Neural progenitor cell (in vitro differentiated cells): ENCODE measurements around the gene SNX8. TPM values are rescaled to one million over a fixed set of nuclear protein-coding genes. Genes with fewer than 3 reads are reported as not detected.
"Not testable (repeated sequence)": the region's sequence is repeated elsewhere in the genome, so short reads cannot be mapped to it uniquely, and the experiment has no call there.

Source experiments
- DNase-seq: peaks from one replicate; pipeline ENCODE4 v3.0.0-alpha.2; 2016; ENCODE audit warnings: low spot score
- H2AFZ ChIP-seq: fragments of 200-600 bp; sonication (generic); replicated peaks from 2 replicates; pipeline ENCODE4 v1.6.1; 2016; ENCODE audit warnings: antibody characterized with exemption
- H3F3A ChIP-seq: fragments of 200-600 bp; sonication (generic); 2 replicates; pipeline ENCODE4 v1.6.1; 2016; ENCODE audit warnings: antibody characterized with exemption, low read depth
- H3K27ac ChIP-seq: fragments of 200-600 bp; sonication (generic); 2 replicates; pipeline ENCODE4 v1.5.1; 2016; ENCODE audit warnings: mild to moderate bottlenecking
- H3K27me3 ChIP-seq: fragments of 200-600 bp; sonication (generic); 2 replicates; pipeline ENCODE4 v1.6.1; 2016; ENCODE audit warnings: mild to moderate bottlenecking, moderate library complexity
- H3K36me3 ChIP-seq: fragments of 200-600 bp; sonication (generic); 2 replicates; pipeline ENCODE4 v1.5.1; 2016
- H3K4me1 ChIP-seq: fragments of 200-600 bp; sonication (generic); 2 replicates; pipeline ENCODE4 v1.6.1; 2016; ENCODE audit warnings: mixed run types
- H3K4me2 ChIP-seq: fragments of 200-600 bp; sonication (generic); 2 replicates; pipeline ENCODE4 v1.6.1; 2016
- H3K4me3 ChIP-seq: fragments of 200-600 bp; sonication (generic); 2 replicates; pipeline ENCODE4 v1.5.1; 2016
- H3K79me2 ChIP-seq: fragments of 200-600 bp; sonication (generic); 2 replicates; pipeline ENCODE4 v1.6.1; 2016; ENCODE audit warnings: low read depth
- H3K9ac ChIP-seq: fragments of 200-600 bp; sonication (generic); 2 replicates; pipeline ENCODE4 v1.6.1; 2016
- H3K9me3 ChIP-seq: fragments of 200-600 bp; sonication (generic); 2 replicates; pipeline ENCODE4 v1.5.1; 2016; ENCODE audit warnings: low read depth
- H4K20me1 ChIP-seq: fragments of 200-600 bp; sonication (generic); 2 replicates; pipeline ENCODE4 v1.6.1; 2016; ENCODE audit warnings: low read depth
- H3K27ac Mint-ChIP-seq: 3 replicates; pipeline ENCODE4 v1.8.0; 2021; ENCODE audit warnings: mixed read lengths
- H3K27me3 Mint-ChIP-seq: 2 replicates; pipeline ENCODE4 v1.8.0; 2022; ENCODE audit warnings: low read depth, mild to moderate bottlenecking, inconsistent platforms, moderate library complexity, mixed read lengths; ENCODE audit not compliant: insufficient read depth
- H3K36me3 Mint-ChIP-seq: 3 replicates; pipeline ENCODE4 v1.8.0; 2021; ENCODE audit warnings: mixed read lengths
- H3K4me1 Mint-ChIP-seq: 3 replicates; pipeline ENCODE4 v1.8.0; 2021; ENCODE audit warnings: mixed read lengths
- H3K4me3 Mint-ChIP-seq: 3 replicates; pipeline ENCODE4 v1.8.0; 2021; ENCODE audit warnings: mild to moderate bottlenecking, moderate library complexity, mixed read lengths
- H3K9me3 Mint-ChIP-seq: 3 replicates; pipeline ENCODE4 v1.8.0; 2020; ENCODE audit warnings: mixed read lengths
- EZH2 ChIP-seq: fragments of 200-600 bp; sonication (generic); IDR thresholded peaks from 2 replicates; pipeline ENCODE4 v1.6.1; 2017; ENCODE audit warnings: antibody characterized with exemption, mild to moderate bottlenecking, moderate library complexity
- EZH2phosphoT487 ChIP-seq: fragments of 200-600 bp; sonication (generic); IDR thresholded peaks from 2 replicates; pipeline ENCODE4 v1.6.1; 2017; ENCODE audit warnings: antibody characterized with exemption
- total RNA-seq: library from RNA; depleted of rRNA; stranded (reverse); fragments of >200 nt; gene quantifications from 2 replicates; pipeline ENCODE4 v1.2.3, GENCODE V29; 2015; ENCODE audit warnings: low replicate concordance
- TF ChIP-seq, protein P1 (sequence below): fragments of 200-600 bp; sonication (generic); IDR thresholded peaks from 2 replicates; pipeline ENCODE4 v1.5.1; 2017; ENCODE audit warnings: antibody characterized with exemption, mild to moderate bottlenecking

Gene SNX8
- total RNA-seq, 1 donor from 2014 or later: 3.6 TPM

DNA sequence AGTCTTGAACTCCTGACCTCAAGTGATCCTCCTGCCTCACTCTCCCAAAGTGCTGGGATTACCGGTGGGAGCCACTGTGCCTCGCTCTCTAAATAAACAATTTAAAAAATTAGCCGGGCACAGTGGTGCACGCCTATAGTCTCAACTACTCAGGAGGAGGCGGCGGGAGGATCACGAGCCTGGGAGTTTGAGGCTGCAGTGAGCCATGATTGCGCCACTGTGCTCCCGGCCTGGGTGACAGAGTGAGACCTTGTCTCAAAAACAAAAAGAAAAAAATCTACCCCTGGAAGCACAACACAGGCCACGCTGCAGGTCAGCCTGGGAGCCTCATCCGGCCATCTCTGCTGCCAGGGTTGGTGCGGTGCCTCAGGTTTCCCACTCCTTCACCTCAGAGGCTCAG is 36.6 kb upstream of the SNX8 start:
- Histone ChIP-seq H3K4me1 (peaks cover 9% of the 10 kb centered on the region), H3K27me3 (no peaks in the 10 kb centered on the region), H3K27ac (no peak overlapping the region), H3K9me3 (no peaks in the 10 kb centered on the region), H2AFZ (no peak overlapping the region), H3K4me3 (no peak overlapping the region), H3K4me2 (no peak overlapping the region), H3K36me3 (no peaks in the 10 kb centered on the region), H3K79me2 (peaks cover 63% of the 10 kb centered on the region), H4K20me1 (peaks cover 9% of the 10 kb centered on the region), H3F3A (no peaks in the 10 kb centered on the region), H3K9ac (no peak overlapping the region)
- Mint-ChIP-seq H3K4me1 (peaks cover 7% of the 10 kb centered on the region), H3K27ac (no peak overlapping the region), H3K27me3 (peaks cover 18% of the 10 kb centered on the region), H3K36me3 (no peaks in the 10 kb centered on the region), H3K9me3 (no peaks in the 10 kb centered on the region), H3K4me3 (no peak overlapping the region)
- no peak for DNase-seq
- TF ChIP-seq EZH2: no peak
- no peak for TF ChIP-seq EZH2phosphoT487
- TF ChIP-seq, protein P1, sequence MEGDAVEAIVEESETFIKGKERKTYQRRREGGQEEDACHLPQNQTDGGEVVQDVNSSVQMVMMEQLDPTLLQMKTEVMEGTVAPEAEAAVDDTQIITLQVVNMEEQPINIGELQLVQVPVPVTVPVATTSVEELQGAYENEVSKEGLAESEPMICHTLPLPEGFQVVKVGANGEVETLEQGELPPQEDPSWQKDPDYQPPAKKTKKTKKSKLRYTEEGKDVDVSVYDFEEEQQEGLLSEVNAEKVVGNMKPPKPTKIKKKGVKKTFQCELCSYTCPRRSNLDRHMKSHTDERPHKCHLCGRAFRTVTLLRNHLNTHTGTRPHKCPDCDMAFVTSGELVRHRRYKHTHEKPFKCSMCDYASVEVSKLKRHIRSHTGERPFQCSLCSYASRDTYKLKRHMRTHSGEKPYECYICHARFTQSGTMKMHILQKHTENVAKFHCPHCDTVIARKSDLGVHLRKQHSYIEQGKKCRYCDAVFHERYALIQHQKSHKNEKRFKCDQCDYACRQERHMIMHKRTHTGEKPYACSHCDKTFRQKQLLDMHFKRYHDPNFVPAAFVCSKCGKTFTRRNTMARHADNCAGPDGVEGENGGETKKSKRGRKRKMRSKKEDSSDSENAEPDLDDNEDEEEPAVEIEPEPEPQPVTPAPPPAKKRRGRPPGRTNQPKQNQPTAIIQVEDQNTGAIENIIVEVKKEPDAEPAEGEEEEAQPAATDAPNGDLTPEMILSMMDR: no peak

DNA sequence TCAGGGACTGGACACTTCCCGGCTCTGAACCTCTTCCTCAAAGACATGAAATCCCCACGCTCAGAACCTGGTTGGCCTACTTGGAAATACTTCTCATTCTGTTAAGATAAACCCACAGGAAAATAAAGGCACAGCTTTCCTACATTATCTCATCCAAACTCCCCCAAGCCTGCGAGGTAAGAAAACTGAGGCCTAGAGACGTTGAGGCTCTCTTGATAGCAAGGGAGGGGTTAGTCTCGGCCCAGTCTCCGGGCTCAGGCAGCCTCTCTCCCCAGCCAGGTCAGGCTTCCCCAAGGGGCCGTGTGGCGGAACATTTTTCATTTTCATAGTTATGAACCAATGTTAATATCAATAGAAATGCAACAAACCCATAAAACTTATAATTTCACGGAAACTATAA is 35.8 kb upstream of the SNX8 start:
- no peak for DNase-seq
- H3K4me2 ChIP-seq: no peak overlapping the region
- Mint-ChIP-seq H3K4me3 (no peak overlapping the region), H3K27me3 (peaks cover 14% of the 10 kb centered on the region), H3K9me3 (no peaks in the 10 kb centered on the region), H3K4me1 (peaks cover 3% of the 10 kb centered on the region), H3K36me3 (no peaks in the 10 kb centered on the region), H3K27ac (peak overlapping the region; percentile 67)
- H3K27me3 ChIP-seq: no peaks in the 10 kb centered on the region
- no peak overlapping the region for H3K27ac ChIP-seq
- H3F3A ChIP-seq: no peaks in the 10 kb centered on the region
- H2AFZ ChIP-seq: no peak overlapping the region
- H3K9me3 ChIP-seq: no peaks in the 10 kb centered on the region
- H3K4me1 ChIP-seq: peaks cover 7% of the 10 kb centered on the region
- no peak overlapping the region for H3K9ac ChIP-seq
- peaks cover 1% of the 10 kb centered on the region for H4K20me1 ChIP-seq
- H3K4me3 ChIP-seq: no peak overlapping the region
- no peak for TF ChIP-seq EZH2
- TF ChIP-seq EZH2phosphoT487: no peak
- TF ChIP-seq, protein P1: no peak
- peaks cover 55% of the 10 kb centered on the region for H3K79me2 ChIP-seq
- H3K36me3 ChIP-seq: no peaks in the 10 kb centered on the region

DNA sequence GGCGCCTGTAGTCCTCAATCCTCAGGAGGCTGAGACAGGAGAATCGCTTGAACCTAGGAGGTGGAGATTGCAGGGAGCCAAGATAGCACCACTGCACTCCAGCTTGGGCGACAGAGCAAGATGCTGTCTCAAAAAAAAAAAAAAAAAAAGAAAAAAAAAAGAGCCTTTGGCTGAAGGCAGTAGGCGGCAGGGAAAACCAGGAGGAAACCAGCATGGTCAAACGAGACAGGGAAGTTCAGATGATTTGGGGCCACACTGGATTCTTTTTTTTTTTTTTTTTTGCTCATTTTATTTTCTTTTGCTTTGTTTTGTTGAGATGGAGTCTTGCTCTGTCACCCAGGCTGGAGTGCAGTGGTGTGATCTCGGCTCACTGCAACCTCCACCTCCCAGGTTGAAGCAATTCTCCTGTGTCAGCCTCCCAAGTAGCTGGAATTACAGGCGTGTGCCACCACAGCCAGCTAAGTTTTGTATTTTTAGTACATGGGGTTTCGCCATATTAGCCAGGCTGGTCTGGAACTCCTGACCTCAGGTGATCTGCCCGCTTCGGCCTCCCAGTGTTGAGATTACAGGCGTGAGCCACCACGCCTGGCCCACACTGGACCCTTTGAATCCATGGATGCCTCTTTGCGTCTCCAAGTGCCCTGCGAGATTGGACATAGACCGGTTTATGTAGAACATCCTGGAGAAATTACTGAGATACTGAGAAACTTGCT is 33.3 kb upstream of the SNX8 start:
- H3K9ac ChIP-seq, H3K27me3 Mint-ChIP-seq, H3K36me3 ChIP-seq, H2AFZ ChIP-seq, H3K9me3 ChIP-seq, H3K4me3 ChIP-seq, H3K9me3 Mint-ChIP-seq, H3K4me1 ChIP-seq, H3K27ac Mint-ChIP-seq, H3K27me3 ChIP-seq, H3K4me3 Mint-ChIP-seq, H3K36me3 Mint-ChIP-seq, H4K20me1 ChIP-seq, H3K4me2 ChIP-seq, DNase-seq, H3K4me1 Mint-ChIP-seq, H3K27ac ChIP-seq, H3F3A ChIP-seq: not testable (repeated sequence)
- peaks cover 37% of the 10 kb centered on the region for H3K79me2 ChIP-seq

DNA sequence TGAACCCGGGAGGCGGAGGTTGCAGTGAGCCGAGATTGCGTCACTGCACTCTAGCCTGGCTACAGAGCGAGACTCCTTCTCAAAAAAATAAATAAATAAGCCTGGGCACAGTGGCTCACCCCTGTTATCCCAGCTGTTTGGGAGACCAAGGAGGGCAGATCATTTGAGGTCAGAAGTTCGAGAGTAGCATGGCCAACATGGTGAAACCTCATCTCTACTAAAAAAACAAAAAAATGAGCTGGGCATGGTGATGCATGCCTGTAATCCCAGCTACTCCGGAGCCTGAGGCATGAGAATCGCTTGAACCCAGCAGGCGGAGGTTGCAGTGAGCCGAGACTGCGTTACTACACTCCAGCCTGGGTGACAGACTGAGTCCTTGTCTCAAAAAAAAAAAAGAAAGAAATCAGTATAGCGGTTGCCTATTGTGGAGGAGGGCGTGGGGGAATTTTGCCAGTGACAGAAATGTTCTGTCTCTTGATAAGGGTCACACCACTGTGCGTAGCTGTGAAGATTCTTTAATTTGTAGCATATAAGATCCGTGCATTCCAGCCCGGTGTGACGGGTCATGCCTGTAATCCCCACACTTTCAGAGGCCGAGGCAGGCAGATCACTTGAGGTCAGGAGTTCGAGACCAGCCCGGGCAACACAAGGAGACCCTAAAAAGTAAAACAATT is 22.5 kb upstream of the SNX8 start:
- no peak for DNase-seq

DNA sequence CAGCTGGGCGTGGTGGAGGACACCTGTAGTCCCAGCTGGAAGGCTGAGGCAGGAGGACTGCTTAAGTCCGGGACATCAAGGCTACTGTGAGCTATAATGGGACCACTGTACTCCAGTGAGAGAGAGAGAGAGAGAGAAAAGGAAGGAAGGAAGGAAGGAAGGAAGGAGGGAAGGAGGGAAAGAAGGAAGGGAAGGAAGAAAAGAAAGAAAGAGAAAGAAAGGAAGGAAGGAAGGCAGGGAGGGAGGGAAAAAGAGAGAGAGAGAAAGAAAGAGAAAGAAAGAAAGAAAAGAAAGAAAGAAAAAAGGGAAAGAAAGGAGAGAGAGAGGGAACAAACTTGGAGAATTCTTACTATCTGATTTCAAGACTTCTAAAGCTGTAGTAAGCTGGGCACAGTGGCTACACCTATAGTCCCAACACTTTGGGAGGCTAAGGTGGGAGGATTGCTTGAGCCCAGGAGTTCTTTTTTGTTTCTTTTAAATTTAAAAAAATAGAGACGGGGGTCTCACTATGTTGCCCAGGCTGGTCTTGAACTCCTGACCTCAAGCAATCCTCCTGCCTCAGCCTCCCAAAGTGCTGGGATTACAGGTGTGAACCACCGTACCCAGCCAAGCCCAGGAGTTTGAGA is 18.5 kb upstream of the SNX8 start:
- not testable (repeated sequence) for H3K4me1 Mint-ChIP-seq, H3K4me3 ChIP-seq, H3K27me3 ChIP-seq, H3K27ac ChIP-seq, H3K36me3 Mint-ChIP-seq, H3K9ac ChIP-seq, H2AFZ ChIP-seq, H4K20me1 ChIP-seq, H3K9me3 ChIP-seq, H3K79me2 ChIP-seq, H3K36me3 ChIP-seq, H3K4me3 Mint-ChIP-seq, H3K27me3 Mint-ChIP-seq, H3K4me1 ChIP-seq, DNase-seq, H3K4me2 ChIP-seq, H3F3A ChIP-seq, H3K9me3 Mint-ChIP-seq, H3K27ac Mint-ChIP-seq

More for the DNA sequence above, 22.5 kb upstream of the SNX8 start:
- no peak overlapping the region for H3K4me2 ChIP-seq
- no peaks in the 10 kb centered on the region for H3F3A ChIP-seq
- H3K27me3 ChIP-seq: no peaks in the 10 kb centered on the region
- H3K79me2 ChIP-seq: peaks cover 4% of the 10 kb centered on the region
- no peak overlapping the region for H2AFZ ChIP-seq
- Mint-ChIP-seq H3K27me3 (peaks cover 4% of the 10 kb centered on the region), H3K4me3 (no peak overlapping the region), H3K4me1 (no peaks in the 10 kb centered on the region), H3K9me3 (no peaks in the 10 kb centered on the region), H3K36me3 (peaks cover 4% of the 10 kb centered on the region), H3K27ac (no peak overlapping the region)
- no peaks in the 10 kb centered on the region for H4K20me1 ChIP-seq
- no peaks in the 10 kb centered on the region for H3K9me3 ChIP-seq
- H3K4me1 ChIP-seq: no peaks in the 10 kb centered on the region
- no peak overlapping the region for H3K9ac ChIP-seq
- H3K27ac ChIP-seq: no peak overlapping the region
- no peak overlapping the region for H3K4me3 ChIP-seq
- no peaks in the 10 kb centered on the region for H3K36me3 ChIP-seq
- TF ChIP-seq EZH2 (no peak), EZH2phosphoT487 (no peak)
- TF ChIP-seq, protein P1: no peak
